ENCODE data around the gene HTR4.

Gene HTR4

DNA sequence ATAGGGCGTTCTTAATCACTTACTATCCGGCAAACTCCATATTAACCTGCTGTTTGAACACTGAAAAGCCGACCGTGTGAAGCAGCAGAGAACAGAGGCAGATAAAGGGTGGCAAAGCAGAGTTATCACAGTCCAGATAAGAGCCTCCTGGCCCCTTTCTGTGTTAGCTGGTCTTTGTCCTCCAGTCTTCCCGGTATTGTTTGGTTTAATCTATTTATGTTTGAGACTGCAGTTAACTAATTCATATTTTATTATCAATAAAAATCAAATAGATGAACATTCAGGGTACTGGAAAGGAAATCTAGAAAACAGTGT, 6.0 kb upstream of the HTR4 start:
- DNase-seq = no peak

DNA sequence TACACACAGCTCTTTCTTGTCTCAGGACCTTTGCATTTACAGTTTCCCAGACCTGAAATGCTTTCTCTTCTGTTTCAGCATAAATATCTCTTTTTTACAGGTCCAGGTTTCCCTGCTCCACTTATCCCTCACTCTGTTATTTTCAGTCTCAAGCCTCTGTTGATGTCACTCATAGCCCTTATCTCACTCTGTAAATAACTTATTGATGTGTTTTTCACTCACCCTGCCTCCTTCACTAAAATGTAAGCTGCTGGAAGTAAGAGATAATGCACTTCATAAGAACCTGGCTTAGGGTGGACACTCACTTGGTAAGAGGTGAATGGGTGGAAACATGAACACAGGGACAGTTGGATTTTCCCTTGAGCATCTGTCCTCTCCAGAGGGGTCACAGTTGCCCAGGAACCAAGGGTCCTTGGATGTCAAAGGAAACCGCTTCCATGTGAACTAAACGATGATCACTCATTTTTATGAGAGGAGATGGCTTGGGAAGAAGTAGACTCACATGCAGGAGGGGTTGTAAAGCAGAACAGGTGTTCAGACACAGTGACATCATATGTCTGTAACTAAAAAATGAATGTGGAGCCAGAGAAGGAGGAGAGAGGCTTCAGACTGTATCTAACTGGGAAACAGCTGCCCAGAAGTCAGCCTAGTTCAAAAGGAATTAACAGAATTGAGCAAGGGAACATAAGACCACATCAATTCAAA, 5.5 kb upstream of the HTR4 start:
- DNase-seq = no peak

DNA sequence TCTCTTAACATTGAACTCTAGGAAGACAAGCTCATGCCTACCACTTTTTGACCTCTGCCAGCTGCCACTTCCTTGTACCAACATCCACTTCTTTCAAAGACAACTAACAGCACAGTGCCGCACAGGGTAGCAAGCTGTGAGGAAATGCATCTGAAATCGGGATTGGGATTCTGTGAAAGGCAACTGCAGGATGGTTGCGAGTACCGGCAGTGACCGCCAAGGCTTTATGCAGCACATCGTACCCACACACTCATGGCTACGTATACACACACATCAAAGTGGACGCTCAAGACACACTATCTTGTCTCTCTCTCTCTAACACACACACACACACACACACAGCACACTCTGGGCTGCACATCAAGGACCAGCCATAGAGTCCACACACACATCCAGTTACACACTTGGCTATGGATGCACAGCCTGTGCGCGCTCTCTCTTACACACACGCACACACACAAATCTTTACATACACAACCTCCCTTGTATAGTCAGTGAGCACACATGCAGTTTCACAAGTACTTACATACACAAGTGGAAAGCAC, 964 bp downstream of the HTR4 start:
- no peak for DNase-seq

DNA sequence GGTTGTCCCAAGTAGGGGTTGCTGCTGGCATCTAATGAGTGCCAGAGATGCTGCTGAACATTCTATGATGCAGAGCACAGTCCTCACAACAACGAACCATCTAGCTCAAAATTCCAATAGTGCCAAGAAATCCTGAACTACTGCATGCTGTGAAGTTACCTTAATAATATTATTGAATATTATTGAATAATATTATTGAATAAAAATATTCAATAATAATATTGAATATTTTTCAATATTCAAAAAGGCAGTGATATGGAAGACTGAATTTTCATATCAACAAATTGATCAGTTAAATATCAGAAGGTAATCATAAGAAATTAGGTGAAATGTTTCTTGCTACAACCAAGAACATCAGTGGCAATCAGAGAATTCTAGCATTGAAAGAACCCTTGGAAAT, 2.8 kb downstream of the HTR4 start:
- no peak for DNase-seq

DNA sequence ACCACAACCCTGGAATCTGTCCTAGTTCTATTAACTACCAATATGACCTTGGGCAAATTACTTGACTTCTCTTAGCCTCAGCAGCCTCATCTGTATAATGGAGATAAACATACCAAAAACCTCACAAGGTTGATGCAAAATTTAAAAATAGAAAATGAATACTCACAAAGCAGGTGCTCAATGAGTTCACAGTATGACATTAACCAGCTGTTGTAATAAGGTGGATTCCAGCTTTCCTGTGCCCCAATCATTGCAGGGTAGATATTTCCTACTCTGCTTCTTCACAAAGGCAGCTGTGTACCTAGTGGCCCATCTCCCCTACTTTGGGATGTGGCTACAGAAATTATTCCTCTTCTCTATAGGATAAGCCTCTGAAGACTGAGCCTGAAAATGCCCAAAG, 8.8 kb downstream of the HTR4 start:
- DNase-seq = no peak

DNA sequence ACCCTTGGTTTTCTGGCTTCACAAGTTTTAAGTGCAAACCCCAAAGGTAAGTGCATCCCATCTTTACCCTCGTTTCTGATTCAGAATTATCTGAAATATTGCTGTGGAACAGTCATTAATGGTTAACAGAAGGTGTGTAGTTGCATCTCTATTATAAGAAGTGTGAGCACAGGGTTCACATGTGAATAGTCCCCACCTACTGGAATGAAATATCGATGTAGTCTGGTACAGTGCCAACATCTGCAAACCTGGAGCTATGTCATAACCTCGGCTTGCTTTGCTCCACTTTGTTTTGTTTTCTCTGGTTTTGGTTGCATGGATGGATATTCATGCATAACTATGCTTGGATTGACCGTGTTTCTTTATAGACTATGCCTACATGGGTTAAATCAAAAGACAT, 12.6 kb downstream of the HTR4 start:
- DNase-seq = no peak

DNA sequence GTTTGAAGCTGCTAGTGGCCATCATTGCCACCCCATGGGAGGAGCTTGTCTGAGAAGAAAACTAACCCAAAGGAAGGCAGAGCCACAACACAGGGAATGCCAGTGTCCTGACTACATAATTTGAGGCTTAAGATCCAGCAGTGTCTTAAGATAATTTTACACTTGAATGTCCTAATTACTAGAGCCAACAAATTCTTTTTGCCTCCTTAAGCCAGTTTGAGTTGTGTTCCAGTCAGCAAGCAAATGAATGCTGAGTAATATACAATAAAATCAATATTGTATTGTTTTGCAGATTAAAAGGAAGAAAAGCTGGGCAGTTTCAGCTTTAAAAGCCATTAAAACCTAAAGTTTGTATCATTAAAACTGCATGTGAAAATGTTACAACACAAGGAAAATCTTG, 13.9 kb downstream of the HTR4 start:
- no peak for DNase-seq

DNA sequence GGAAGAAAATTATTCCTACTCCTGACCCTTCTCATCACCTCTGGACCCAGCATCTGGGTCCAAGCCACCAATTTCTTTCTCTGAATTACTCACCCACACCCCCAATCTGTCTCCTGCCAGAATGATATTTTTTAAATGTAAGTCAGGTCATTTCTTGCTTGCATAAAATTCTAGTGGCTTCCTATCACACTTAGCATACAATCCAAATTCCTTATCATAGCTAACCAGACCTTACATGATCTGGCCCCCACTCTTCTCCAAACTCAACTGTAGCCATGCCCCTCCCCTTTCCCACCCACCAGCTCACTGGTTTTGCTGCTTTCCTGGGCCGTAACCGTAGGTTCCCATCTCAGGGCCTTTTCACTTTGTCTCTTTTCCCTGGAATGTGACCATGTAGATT, 15.2 kb downstream of the HTR4 start:
- no peak for DNase-seq

DNA sequence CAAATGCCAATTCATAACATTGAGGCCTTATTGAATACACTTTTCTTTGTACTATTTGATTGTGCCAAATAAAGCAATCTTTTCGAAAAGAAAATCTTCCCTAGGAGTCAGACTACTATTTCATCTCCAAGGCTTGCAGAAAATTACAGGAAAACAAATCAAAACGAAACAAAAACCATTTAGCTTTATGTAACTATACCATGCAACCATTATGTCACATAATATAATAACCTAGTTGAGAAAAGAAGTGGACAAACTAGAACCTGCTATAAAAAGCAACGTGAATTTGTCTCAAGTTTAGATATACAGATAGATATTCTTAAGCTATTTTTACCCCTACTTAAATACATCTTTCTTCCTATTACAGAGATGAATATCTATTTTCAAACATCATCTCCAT, 18.0 kb downstream of the HTR4 start:
- DNase-seq = no peak

DNA sequence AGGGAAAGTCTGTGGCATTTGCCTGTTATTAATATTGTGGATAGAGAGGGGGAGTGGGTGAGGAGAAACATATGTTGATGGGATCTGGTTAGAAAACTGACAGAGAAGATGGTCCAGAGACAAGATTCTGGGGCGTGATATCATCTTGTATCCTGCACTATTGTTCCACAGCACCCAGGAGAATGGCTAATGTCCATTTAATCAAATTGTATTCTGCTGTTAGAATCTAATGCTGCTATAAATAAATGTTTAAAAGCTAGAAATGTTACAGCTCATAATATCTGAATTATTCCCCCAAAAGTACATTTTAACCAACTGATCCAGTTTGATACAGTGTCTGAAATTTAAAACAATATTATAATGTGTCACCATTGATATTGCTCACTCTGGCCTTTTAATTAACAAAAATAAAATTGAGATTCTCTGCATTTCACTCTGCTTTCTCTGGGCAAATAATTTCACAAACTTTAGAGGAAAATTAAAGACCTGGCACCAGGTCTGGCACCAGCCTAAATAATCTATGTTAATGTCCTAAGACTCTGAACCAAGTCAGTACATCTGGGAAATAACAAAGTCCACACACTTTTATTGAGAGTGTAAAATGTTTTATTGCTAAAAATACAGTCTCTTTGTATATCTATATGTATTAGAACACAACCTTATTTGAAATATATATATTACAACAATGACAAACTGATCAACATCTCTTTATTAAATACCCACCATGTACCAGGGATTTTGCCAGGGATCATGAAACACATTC, 18.8 kb downstream of the HTR4 start:
- no peak for DNase-seq

DNA sequence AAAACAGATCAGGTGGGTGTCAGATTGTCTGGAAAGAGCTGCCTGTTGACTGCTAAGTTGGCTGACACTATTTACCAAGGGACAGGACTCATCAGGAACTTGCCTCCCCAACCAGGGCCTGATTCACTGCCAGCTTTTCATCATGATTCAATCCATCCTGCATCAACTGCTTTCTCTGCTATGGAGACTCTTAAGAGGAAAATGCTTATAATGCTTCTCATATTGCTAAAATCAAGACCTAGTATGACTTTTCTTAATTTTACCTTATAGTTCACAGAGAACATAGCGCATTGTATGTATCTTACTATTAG, 21.3 kb downstream of the HTR4 start:
- no peak for DNase-seq

DNA sequence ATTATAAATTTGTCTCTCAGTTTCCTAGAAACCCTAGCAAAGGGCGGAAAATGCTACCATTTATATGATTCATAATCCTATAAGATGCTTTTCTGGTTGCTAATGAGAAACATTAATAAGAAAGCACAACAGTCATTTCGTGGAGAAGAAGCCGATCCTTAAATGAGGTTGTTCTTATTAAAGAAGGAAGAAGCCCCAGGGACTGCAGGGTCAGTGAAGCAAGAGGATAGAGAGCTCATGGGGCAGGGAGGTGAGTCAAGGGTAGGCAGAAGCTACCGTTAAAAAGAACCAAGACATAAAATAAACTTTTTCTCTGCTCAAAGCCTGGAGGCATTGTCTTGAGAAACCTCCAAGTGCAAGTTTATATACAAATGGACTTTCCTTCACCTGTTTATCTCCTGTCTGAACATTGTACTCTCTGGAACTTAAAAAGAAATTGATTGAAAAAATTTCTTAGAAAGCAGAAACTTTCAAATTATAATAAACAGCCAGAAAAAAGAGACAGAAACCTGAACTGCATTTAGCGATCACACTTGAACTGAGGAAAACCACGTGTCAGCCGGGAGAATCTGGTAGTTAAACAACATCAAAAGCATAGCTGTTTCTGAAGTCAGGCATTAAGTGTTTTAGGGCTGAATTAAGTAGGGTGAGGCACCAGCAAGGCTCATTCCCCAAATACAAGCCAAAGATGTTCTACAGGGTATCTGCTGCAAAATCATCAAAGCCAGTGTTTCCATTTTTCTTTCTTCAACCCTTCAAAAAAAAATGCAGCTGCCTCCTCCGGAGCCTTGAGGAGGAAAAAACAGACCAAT, 21.9 kb downstream of the HTR4 start:
- no peak for DNase-seq

DNA sequence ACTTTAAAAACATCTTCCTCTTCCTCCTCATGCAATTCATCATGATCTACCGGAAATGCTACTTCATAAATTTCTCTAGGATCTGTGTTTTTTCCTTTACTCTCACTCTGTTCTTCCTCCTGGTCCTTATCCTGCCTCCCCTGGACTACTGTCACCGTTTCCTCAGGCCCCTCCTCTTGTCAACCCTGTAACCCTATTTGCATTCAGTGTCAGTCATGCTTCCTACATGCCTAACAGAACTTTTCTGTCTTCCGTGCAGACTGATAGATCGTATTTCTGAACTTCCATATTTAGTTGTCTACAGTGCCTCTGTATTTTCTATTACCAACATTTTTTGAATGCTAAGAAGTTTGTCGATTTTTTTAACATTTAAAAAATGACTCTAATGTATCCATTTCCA, 27.3 kb downstream of the HTR4 start:
- DNase-seq = no peak

DNA sequence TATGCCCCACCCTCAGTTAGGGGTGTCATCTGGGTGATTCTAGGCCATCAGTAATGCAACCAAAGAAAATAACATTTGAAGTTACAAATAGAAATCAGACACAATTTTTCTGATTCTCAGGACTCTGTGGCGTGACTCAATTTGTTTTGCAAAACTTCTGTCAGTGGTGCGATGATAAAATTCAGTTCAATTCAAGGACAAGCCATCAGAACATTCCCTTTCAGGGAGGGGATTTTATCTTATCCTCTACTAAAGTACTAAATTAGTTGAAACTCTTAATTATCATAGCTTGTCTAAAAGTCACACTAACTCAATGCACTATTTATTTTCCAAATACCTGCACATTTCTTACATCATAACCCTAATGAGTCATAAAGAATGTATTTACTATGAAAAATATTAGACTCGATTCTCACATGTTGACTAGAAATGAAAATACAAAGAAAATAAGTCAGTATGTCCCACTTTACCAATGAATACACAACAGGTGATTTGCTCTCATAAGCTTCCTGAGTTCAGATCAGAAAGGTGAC, 28.2 kb downstream of the HTR4 start:
- no peak for DNase-seq

DNA sequence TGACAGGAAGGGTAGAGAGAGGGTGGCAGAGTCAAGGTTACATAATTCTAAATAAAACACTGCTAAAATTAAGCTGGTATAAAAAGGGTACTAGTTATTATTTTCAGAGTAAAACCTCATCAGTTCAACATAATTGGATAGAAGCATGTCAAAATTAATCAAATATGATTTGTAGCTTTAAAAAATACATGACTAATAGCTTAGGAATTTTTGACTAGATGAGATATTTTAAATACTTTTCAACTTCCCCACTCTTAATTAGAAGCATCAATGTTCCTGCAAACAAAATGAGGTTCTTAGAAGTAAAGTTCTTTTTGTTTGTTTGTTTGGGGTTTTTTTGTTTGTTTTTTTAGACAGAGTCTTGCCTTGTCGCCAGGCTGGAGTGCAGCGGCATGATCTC, 29.1 kb downstream of the HTR4 start:
- no peak for DNase-seq

DNA sequence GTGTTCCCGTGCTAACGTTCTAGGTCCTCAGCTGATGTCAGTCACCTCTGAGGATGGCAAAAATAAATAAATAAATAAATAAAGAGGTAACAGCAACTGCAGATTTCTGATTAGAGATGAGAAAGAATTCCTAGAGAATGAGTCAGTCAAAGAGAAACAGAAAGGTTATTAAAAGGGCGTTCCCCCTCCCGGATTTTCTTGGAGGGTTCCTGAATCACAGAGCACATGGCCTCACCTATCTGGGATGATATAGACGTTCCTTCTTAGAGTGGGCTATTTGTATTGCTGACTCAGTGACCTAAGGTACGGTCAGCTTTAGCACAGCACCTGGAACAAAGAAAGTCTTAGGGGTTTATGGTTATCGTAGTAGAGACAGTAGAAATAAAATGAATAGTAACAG, 30.6 kb downstream of the HTR4 start:
- no peak for DNase-seq

DNA sequence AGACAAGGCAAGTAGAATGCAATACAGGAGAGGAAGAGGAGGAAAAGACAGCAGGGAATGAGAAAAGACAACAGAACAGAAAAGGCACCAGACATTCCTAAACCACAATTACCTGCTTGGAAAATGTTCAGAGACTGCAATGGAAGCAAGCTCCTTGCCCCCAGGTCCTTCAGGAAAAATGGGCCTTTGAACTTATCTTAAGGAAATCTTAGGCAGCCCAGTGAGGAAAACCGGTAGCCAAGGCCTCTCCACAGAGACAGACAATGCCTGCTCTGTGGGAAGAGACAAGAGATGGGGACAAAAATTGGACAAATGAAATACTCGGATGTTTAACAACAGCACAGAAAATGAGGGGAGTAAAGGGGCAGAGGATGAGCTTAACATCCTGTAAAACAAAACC, 31.2 kb downstream of the HTR4 start:
- no peak for DNase-seq

DNA sequence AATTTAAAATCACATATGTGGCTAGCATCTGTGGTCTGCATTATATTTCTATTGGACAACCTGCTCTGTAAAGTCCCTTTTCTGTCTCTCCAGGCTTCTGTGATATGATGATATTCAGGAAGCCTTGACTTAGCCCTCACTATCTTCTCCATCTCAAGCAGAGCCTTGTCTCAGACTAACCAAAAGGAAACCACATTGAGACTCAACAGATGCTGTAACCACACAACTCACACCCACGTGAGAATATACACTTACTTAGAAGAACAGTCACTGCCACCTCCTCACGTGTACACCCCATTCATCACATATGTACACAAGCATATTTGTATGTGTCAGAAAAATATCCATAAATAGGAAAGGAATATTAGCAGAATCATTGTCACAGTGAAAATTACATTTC, 33.6 kb downstream of the HTR4 start:
- peak; percentile 19 for DNase-seq

DNA sequence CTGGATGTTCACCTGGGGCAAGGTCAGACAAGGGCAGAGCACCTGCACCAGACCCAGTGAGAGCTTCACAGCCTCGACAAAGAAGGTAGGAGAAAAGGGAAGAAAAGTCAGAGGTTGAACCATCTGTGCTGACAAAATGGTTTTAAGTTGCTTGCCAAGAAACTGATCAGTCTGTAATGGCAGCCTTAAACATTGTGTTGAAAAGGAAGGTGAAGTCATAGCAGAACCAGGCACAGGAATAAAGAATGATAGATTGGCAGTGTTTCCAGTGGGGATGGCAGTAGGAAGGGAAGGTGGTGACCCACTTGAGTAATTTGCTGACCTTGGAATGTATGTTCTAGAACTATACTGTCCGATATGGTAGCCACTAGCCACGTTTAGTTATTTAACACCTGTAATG, 34.2 kb downstream of the HTR4 start:
- DNase-seq = no peak

DNA sequence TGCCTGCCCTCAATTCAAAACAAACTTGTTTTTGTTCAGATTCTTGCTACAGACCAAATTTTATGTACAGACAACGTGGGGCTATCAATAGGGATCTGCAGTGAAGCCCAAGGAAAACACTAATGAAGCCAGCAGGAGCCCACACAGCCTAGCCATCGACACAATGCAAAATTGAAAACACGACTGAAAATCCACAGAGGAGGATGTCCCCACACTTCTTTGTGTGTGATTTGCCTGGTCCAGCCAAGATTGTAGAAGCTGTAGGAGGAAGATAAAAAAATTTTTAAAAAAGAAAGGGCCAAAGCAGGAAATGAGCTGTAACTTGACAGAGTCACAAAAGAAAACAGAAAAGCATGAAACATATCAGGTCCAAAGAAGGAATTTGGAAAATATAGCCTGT, 34.8 kb downstream of the HTR4 start:
- no peak for DNase-seq

DNA sequence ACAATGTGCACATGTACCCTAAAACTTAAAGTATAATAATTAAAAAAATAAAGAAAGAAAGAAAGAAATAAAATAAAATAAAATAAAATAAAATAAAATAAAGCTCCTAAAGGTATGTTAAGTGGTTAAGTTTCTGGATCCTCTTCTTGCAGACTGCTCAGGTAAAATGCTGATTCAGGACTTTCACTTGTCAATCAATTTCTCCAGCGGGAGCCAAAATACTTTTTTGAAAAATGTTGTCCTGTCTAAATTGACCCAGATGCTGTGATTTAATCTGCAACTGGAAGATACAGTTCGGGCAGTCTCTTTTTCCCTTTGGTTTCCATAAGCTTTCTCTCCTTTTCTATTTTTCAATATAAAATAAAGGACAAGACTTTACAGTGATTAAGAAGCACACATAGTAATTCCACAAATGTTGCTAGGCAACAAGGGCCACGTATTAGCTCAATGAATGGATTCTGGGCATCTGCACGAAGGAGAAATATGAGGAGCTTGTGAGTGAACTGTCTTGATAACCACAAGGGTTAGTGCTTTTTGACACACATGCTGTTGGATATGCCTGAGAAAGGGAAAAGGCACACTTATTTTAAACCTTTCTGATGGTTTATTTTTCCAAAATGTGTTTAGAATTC, 38.6 kb downstream of the HTR4 start:
- DNase-seq = no peak

DNA sequence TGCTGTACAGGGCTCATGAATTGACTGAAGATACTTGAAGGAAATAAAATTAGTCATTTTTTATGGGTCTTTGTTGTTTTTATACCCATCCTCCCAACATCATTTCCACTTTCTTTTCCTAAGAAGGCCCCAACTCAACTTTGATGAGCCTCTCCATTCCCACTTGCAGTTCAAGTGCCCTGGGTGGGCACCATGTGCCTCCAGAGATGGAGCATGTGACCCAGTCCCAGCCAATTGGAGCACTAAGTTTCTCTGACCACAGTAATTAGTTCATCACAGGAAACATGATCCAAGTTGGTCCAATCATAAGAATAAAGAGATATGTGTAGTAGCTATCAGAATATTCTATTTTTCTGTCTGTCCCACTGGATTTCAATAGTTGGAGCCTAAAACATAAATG, 46.9 kb downstream of the HTR4 start:
- no peak for DNase-seq

DNA sequence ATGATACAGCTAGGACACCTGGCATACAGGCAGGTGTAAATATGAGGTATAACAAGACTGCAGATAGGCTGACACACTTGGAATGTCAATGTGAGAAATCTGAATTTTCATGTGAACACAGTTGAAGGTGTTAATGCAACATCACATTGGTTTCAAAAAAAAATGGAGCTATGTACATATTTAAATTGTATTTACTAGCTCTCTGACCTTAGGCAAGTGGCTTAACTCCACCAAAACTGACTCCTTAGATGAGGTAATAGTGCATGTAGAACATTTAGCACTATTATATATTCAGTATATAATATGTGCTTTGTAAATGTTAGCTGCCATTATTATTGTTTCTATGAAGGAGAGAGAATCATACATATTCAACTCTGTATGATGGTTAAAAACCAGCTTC, 48.0 kb downstream of the HTR4 start:
- no peak for DNase-seq

All from stimulated activated CD4-positive, alpha-beta T cell treated with anti-CD3 and anti-CD28 coated beads, Interleukin-1b, Interleukin-23, amount 100 ng/mL, for 48 hours (primary cell).